EH (cell line): ENCODE data around the gene PSMB11.

ENCODE experiments used
- DNase-seq: peaks from one replicate; pipeline ENCODE4 v3.0.0-alpha.2; 2015; ENCODE audit warnings: low read depth

PSMB11 gene

DNA sequence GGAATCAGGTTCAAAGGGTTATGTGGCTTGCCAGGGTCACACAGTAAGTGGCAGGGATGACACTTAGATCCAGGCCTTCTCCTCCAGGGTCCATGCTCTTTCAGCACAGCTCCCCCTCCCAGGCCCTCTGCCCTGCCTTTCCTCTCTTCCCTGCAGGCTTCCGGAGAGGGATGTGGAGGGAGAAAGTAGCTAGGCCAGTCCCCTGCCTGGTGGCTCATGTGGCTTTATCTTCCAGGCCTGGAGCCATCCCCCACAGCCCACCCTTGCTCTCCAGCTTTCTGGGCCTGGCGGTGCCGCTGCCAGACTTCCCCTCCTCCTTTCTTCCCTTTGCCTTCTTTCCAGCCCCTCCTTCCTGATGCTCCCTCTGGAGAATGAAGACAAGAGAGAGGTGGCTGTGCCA, 1.7 kb downstream of the PSMB11 start:
- no peak for DNase-seq

DNA sequence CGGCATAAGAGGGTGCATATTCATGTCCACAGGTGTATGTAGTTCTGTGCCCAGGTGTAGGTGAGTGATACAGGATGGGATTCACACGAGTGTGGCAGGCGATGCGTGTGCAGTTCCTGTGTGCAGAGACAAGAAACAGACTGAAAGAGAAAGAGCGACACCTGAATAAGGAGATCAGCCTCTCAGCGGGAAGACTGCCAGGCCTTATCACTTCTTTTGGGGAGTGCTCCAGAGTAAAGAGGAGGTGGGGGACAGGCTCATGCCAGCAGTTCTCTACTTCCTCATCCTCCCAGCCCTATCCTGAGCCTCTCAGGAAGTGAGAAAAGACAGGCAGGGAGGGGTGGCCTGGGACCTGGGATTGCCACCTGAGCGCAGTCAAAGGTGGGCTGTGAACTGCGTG, 2.8 kb downstream of the PSMB11 start:
- DNase-seq: no peak

GRCh38 chr14:23045419-23046357, 3.7 kb downstream of the PSMB11 start:
- peak; percentile 42 for DNase-seq

DNA sequence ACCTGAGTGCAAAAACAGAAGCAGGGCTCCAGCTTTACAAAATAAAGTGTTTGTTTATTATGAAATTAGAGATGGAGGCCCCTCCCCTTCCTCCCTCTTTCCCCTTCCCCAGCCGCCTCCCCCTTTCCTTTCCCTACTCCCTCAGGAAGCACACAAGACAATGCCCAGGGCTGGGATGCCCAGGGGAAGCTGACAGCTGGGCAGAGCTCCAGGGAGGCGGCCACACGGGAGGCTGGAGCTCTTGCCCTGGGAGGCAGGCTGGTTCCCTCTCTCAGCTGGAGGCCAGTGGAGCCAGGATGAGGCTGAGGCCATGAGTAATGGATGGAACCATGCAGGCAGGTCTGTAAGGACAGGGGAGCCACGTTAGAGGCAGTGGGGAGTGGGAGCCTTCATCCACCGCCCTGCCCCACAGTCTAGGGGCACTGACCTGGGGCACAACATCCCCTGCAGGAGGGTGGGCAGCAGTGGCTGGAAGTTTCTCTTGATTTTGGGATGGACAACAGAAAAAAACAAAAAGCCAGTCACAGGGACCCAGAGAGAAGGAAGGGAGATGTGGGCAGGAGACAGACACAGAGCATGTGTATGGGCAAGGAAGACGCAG, 5.1 kb downstream of the PSMB11 start:
- peak; percentile 46 for DNase-seq

DNA sequence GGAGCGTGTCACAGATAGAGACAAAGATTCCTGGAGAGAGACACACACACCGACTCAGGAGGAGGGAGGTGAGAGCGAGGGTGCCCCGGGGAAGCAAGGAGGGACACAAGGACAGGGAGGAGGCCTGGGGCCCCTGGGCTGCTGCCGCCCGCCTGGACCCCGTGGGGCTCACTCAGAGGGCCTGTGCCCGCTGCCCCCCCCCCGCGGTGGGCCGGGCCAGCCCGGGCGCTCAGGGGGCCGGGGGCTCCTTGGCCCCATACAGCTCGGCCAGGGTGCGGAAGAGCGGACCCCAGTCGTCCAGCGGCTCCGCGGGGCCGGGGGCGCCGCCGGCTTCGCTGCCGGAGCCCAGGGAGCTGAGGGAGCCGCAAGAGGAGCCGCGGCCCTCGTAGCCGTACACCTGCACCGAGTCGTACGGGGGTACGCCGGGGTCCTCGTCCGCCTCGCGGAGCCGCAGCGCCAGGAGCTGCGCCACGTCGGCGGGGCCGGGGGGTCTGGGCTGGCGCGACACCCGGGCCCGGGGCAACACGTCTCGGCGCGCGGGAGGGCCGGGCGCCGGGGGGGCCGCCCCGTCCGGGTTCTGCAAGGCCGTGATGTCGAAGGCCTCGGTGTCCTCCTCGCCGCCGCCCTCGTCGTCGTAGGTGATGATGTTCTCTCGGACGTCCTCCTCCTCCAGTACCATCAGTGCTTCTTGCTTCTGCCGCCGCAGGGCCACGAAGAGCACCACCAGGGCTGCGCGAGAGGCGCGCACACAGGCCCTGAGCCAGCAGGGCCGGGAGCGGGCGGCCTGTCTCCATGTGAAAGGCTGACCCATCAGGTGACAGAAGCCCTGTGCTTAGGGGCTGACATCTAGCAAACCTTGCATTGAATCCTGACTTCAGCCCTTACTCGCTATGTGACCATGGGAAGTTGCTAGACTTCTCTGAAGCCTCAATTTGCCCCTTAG, 6.0 kb downstream of the PSMB11 start:
- no peak for DNase-seq

- DNase-seq: no peak
Observed at GRCh38 chr14:23049011-23049410, 7.0 kb downstream of the PSMB11 start.

DNA sequence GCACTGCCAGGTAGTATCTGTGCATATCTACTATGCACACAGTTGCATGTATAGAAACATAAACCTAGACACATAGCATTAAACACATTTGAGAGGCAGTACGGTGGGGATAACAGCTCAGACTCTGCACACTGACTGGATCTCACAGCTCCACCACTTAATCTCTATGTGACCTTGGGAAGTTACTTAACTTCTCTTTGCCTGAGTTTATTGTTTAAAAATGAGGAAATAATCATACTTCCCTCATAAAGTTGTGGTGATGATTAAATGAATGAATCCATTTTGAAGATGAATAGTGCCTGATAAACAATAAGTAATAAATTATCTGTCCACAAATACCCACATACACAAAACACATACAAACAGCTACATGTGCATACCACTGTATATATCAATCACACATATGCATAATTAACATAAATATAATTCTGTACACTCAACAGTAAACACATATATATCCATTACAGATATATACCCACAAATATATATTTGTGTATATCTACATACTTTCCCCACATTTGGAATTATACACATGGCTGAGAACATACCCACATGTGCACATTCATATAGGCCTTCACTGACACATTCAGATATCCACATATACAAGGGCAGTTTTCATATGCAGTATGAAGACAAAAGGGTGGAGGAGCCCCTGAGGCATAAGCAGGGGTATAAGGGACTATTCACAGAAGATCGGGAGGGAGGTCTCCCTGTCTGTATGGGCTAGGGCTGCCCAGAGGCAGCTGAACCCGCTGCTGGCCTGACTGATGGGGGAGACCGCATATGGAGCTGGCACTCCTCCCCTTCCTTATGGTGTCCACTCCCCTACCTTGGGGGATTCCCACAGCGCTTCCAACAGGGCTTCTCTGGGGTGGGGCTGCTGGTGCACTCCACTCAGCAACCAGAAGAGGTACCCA, 9.4 kb downstream of the PSMB11 start:
- no peak for DNase-seq

DNA sequence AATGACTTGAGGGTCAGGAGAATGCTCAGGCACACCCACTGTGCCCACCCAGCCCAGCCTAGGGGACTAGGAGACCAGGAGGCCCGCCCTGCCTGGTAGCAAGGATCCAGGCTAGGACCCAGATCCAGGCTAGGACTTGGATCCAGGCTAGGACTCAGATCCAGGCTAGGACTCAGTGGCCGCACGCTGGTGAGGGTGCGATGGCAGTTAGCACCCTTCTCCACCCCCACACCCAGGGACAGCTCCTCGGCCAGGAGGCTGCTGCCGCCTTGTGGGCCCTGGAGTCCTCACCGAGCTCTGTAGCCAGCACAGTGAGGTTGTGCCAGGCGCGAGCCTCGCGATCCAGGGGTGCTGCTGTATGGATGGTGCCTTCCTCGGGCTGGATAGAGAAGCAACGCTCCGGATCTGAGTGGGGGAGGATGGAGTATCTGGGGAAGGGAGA, 10.2 kb downstream of the PSMB11 start:
- no peak for DNase-seq

- DNase-seq: no peak
Observed at GRCh38 chr14:23052671-23053070, 10.7 kb downstream of the PSMB11 start.

GRCh38 chr14:23053426-23053825, 11.4 kb downstream of the PSMB11 start:
- DNase-seq: no peak

GRCh38 chr14:23054000-23054811, 12.2 kb downstream of the PSMB11 start:
- peak; percentile 31 for DNase-seq

- no peak for DNase-seq
Observed at GRCh38 chr14:23055147-23055550, 13.1 kb downstream of the PSMB11 start.

- peak; percentile 46 for DNase-seq
Observed at GRCh38 chr14:23055621-23056144, 13.7 kb downstream of the PSMB11 start.

GRCh38 chr14:23056145-23056955, 14.3 kb downstream of the PSMB11 start:
- DNase-seq: peak; percentile 78

DNA sequence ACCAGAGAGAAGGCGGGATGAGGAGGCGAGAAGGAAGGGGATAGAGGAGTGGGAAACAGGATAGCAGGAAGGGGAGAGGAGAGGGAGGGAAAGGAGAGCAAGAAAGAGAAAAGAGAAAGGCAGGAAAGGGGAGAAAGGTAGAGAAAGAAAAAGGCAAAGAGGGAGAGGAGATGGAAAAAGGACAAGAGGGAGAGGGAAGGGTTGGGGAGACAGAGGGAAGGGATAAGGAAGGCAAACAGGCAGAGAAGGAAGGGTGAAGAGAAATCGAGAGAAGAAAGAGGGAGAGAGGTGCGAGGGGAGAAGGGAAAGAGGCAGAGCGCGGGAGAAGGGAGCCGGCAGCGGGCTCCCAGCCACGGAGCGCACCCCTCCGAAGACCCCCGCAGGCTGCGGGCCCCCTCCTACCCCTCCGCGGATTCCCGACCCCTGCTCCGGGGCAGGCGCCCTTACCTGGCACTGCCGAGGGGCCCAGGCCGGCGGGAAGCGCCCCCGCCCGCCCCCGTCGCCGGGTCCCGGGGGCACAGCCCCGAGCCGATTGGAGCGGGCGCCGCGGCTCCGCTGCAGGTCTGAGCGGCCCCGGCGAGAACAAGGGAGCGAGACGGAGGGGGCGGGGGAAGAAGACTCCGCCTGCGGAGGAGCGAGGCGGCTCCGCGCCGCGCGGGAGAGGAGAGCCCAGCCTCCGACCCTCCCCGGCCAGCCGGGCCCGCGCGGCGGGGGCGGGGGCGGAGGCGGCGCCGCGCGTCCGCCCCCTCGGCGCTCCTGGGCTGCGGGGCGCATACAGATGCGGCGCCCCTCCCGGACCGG, 15.1 kb downstream of the PSMB11 start, which contains the start of gene CDH24:
TSS of gene CDH24 (minus strand) at position 565 of the 801 bp plus-strand sequence. CDS start 1,787 bp downstream, outside the sequence.
- peak; percentile 80 for DNase-seq

DNA sequence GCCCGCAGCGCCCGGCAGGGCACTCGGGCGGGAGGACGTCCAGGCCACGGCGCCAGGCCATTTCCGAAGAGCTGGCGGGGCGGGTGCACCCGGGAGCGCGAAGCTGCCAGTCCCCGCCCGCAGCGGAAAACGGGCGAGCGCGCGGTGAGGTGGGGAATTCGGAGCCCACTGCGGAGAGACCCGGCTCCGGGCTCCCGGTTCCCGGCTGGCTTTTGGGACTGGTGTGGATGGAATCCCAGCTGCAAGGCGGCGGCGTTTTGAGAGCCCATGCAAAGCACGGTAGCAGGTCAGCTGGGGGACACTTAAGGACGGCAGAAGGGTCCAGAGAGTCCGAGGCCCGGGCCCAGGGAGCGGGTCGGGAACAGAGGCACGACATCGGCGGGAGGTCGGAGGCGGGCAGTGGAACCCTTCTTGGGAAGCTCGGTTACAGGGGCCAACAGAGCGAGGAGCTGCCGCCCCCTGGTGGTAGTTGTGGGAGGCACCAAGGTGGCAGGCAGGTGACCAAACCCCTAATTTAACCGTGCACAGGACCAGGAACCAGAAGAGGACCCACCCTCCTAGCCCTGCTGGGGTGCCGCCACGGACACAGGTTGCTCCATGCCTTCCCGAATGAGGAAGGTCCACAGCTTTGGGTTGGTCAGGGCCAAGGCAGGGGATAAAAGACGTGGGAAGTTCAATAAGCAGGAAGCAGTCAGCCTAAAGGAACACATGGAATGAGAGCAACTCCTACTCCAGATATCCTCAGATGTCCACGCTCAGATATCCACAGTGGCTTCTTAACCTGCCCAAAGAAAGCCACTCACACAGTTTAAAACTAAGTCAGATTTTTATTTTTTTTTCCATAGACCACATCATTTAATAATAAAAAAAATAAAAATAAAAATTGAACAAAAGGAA, 16.0 kb downstream of the PSMB11 start:
- DNase-seq: peak; percentile 84
